ENCODE measurements around the gene DCST1. TPM values are rescaled to one million over a fixed set of nuclear protein-coding genes. Genes with fewer than 3 reads are reported as not detected.

The DCST1 gene
- total RNA-seq, 2 experiments from 2014 or later = not detected

DNA sequence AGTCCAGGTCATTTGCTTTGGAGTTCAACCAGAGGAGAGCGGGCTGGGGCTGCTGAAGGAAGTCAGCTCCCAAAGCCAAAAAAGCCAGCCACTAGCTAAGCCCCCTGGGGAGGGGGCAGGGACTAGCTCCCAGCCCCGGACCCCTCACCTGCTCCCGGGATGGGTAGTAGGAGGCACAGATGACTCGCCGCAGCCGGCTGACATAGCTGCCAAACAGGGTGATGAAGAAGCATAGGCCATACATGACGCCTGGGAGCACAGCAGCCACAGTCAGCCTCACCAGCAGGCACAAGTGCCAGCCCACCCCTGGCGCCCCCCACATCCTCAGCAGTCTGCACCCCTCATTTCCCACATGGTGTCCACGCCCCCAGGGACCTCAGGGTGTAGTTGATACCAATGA, 7.5 kb upstream of the DCST1 start:
- no peak overlapping the region for H3K27ac ChIP-seq (ENCODE audit: low read depth, low read length, poor library complexity, severe bottlenecking)
- CTCF ChIA-PET (ENCODE audit: unreplicated experiment) = no interaction called here
- no peaks in the 10 kb centered on the region for H3K79me2 ChIP-seq (ENCODE audit: insufficient read depth, low read depth, low read length)
- no TSS peak for BruUV-seq (replicated peaks)
- H4K20me1 ChIP-seq (ENCODE audit: insufficient read depth, low read length) = no peaks in the 10 kb centered on the region
- POLR2A ChIA-PET = interaction anchor here (0.9 kb wide), 1 partner anchor 22 kb away, joined by 4 read pairs; no protein-coding TSS in a partner anchor
- no peaks in the 10 kb centered on the region for H3K4me1 ChIP-seq (ENCODE audit: insufficient read depth, low read length, poor library complexity, severe bottlenecking)
- no peaks in the 10 kb centered on the region for H3K36me3 ChIP-seq (ENCODE audit: insufficient read depth, low read length)
- H3K4me3 ChIP-seq (ENCODE audit: low read depth, low read length, poor library complexity, severe bottlenecking) = no peak overlapping the region
- H3K9me3 ChIP-seq (ENCODE audit: low read length) = no peaks in the 10 kb centered on the region
- DNase-seq (ENCODE audit: low spot score) = no peak
- H2AFZ ChIP-seq (ENCODE audit: low read length) = no peak overlapping the region
- no peak overlapping the region for H3K4me2 ChIP-seq (ENCODE audit: low read length)
- no peaks in the 10 kb centered on the region for H3K9me2 ChIP-seq (ENCODE audit: insufficient read depth, low read length)
- TF ChIP-seq, protein P1, sequence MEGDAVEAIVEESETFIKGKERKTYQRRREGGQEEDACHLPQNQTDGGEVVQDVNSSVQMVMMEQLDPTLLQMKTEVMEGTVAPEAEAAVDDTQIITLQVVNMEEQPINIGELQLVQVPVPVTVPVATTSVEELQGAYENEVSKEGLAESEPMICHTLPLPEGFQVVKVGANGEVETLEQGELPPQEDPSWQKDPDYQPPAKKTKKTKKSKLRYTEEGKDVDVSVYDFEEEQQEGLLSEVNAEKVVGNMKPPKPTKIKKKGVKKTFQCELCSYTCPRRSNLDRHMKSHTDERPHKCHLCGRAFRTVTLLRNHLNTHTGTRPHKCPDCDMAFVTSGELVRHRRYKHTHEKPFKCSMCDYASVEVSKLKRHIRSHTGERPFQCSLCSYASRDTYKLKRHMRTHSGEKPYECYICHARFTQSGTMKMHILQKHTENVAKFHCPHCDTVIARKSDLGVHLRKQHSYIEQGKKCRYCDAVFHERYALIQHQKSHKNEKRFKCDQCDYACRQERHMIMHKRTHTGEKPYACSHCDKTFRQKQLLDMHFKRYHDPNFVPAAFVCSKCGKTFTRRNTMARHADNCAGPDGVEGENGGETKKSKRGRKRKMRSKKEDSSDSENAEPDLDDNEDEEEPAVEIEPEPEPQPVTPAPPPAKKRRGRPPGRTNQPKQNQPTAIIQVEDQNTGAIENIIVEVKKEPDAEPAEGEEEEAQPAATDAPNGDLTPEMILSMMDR (conservative IDR thresholded peaks at IDR 0.05; ENCODE audit: low read length) = no peak
- no peak for TF ChIP-seq EZH2phosphoT487 (IDR thresholded peaks at IDR 0.05; ENCODE audit: borderline replicate concordance, low read depth, low read length)
- intact Hi-C loops (cut with micrococcal nuclease; ENCODE audit: unreplicated experiment) = no loop called here

DNA sequence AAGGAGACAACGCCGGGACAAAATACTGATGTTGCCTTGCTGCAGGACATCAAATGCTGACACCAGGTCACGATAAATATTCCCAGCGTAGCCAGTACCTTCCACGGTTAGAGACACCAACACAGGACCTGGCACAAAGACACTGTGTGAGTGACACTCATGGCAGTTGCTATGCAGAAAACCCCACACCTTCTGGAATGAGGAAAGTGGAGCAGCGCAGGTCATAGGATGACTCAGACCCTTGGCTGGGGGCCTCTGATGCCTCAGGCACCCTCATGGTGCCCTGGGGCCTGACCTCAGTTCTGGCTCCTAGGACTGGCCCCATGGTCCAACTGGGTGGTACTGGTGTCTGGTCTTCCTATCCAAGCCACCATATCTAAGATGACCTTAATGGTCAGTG, 7.0 kb upstream of the DCST1 start:
- no TSS peak for BruUV-seq (replicated peaks)
- Histone ChIP-seq H3K79me2 (ENCODE audit: insufficient read depth, low read depth, low read length) (no peaks in the 10 kb centered on the region), H3K36me3 (ENCODE audit: insufficient read depth, low read length) (no peaks in the 10 kb centered on the region), H3K4me3 (ENCODE audit: low read depth, low read length, poor library complexity, severe bottlenecking) (no peak overlapping the region), H3K9me3 (ENCODE audit: low read length) (no peaks in the 10 kb centered on the region), H3K27ac (ENCODE audit: low read depth, low read length, poor library complexity, severe bottlenecking) (no peak overlapping the region), H3K4me1 (ENCODE audit: insufficient read depth, low read length, poor library complexity, severe bottlenecking) (no peaks in the 10 kb centered on the region), H3K9me2 (ENCODE audit: insufficient read depth, low read length) (no peaks in the 10 kb centered on the region), H2AFZ (ENCODE audit: low read length) (no peak overlapping the region), H4K20me1 (ENCODE audit: insufficient read depth, low read length) (no peaks in the 10 kb centered on the region), H3K4me2 (ENCODE audit: low read length) (no peak overlapping the region)
- no peak for DNase-seq (ENCODE audit: low spot score)
- CTCF ChIA-PET (ENCODE audit: unreplicated experiment) = no interaction called here
- intact Hi-C loops (cut with micrococcal nuclease; ENCODE audit: unreplicated experiment) = no loop called here
- TF ChIP-seq EZH2phosphoT487 (IDR thresholded peaks at IDR 0.05; ENCODE audit: borderline replicate concordance, low read depth, low read length) = no peak
- TF ChIP-seq, protein P1 (conservative IDR thresholded peaks at IDR 0.05; ENCODE audit: low read length) = no peak
- POLR2A ChIA-PET = no interaction called here

DNA sequence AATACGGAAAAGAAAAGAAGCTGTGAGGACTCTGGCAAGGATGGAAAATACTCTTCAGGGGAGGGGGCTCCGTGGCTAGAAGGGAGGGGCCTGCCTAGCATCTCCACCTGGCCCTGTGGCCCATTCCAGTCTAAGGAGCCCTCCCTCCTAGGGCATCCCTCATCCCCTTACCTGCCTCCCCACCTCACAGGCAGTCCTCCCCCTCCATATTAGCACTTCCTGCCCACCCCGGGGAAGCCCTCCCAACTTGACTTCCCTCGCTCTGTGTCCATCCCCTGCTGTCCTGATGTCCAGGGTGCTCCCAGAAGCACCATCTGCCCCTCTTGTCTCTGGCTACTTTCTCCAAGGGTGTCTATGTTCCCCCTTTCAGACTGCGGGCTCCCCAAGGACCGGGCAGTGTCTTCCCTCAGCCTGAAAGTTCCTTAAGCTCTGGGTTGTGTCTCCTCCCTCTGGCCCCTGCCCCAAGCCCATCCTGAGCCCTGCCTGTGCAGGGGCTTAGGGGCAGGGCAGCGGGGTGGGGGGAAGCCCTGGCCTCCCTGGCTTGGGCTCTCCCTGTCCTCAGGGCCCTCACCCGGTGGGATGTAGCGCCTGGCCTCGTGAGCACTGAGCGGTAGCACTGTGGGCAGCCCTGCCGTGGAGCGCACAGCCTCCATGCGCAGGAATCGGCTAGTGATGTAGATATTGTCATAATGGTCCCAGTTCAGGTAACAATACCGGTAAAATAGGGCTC, 3.9 kb upstream of the DCST1 start:
- TF ChIP-seq, protein P1 (conservative IDR thresholded peaks at IDR 0.05; ENCODE audit: low read length) = no peak
- no peak for TF ChIP-seq EZH2phosphoT487 (IDR thresholded peaks at IDR 0.05; ENCODE audit: borderline replicate concordance, low read depth, low read length)
- intact Hi-C loops (cut with micrococcal nuclease; ENCODE audit: unreplicated experiment) = no loop called here
- no TSS peak for BruUV-seq (replicated peaks)

More for the DNA sequence above, 3.9 kb upstream of the DCST1 start:
- H3K27ac ChIP-seq (ENCODE audit: low read depth, low read length, poor library complexity, severe bottlenecking) = no peak overlapping the region
- ChIA-PET CTCF (ENCODE audit: unreplicated experiment) (no interaction called here), POLR2A (no interaction called here)
- no peaks in the 10 kb centered on the region for H3K9me3 ChIP-seq (ENCODE audit: low read length)
- no peak overlapping the region for H3K4me2 ChIP-seq (ENCODE audit: low read length)
- H4K20me1 ChIP-seq (ENCODE audit: insufficient read depth, low read length) = no peaks in the 10 kb centered on the region
- H3K79me2 ChIP-seq (ENCODE audit: insufficient read depth, low read depth, low read length) = no peaks in the 10 kb centered on the region
- H2AFZ ChIP-seq (ENCODE audit: low read length) = no peak overlapping the region
- H3K4me3 ChIP-seq (ENCODE audit: low read depth, low read length, poor library complexity, severe bottlenecking) = no peak overlapping the region
- no peaks in the 10 kb centered on the region for H3K36me3 ChIP-seq (ENCODE audit: insufficient read depth, low read length)
- no peaks in the 10 kb centered on the region for H3K9me2 ChIP-seq (ENCODE audit: insufficient read depth, low read length)
- no peak for DNase-seq (ENCODE audit: low spot score)
- no peaks in the 10 kb centered on the region for H3K4me1 ChIP-seq (ENCODE audit: insufficient read depth, low read length, poor library complexity, severe bottlenecking)
